Sigmoid colon (tissue), 4 donors: ENCODE results near the gene ANO3.

ENCODE experiments used
- EP300 ChIP-seq, 4 donors: sonication (generic); formaldehyde crosslinking; IDR thresholded peaks; one replicate each; pipeline ENCODE4 v1.6.1; 2017; ENCODE audit warnings: antibody characterized with exemption in 4 of 4
- POLR2A ChIP-seq, 2 donors: fragments of 450-650 bp; IDR thresholded peaks; one replicate each; pipeline ENCODE4 v1.6.1; 2016; ENCODE audit warnings: antibody characterized with exemption in 2 of 2, mild to moderate bottlenecking in 2 of 2, moderate library complexity in 2 of 2
- POLR2AphosphoS5 ChIP-seq, 4 donors: sonication (generic); formaldehyde crosslinking; IDR thresholded peaks; one replicate each; pipeline ENCODE4 v1.6.1; 2017; ENCODE audit warnings: antibody characterized with exemption in 4 of 4
- TF ChIP-seq, protein P1 (sequence below), 4 experiments: fragments of 450-650 bp in 3 of 4; fragments of 200-600 bp in 1 of 4; IDR thresholded peaks; one replicate each; pipeline ENCODE4 v1.5.1; 2016 to 2019; ENCODE audit warnings: antibody characterized with exemption in 4 of 4, mild to moderate bottlenecking in 3 of 4, moderate library complexity in 2 of 4

DNA sequence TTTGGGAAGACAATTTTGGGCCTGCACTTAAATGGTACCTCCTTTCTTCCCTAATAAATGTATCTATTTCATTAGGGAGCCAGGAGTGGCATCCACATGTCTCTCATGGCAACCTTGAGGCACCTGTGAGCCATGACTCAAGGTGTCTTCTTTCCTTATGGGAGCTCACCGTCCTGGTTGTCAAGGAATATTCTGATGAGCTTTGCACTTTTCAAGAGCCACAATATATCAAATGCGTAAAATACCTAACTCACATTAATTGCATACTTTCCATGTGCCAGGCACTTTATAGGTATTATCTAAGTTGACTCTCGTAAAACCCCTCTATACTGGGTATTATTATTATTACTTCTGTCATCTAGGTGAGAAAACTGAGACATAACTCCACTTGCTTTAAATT, 207.6 kb downstream of the ANO3 start:
- TF ChIP-seq, protein P1, sequence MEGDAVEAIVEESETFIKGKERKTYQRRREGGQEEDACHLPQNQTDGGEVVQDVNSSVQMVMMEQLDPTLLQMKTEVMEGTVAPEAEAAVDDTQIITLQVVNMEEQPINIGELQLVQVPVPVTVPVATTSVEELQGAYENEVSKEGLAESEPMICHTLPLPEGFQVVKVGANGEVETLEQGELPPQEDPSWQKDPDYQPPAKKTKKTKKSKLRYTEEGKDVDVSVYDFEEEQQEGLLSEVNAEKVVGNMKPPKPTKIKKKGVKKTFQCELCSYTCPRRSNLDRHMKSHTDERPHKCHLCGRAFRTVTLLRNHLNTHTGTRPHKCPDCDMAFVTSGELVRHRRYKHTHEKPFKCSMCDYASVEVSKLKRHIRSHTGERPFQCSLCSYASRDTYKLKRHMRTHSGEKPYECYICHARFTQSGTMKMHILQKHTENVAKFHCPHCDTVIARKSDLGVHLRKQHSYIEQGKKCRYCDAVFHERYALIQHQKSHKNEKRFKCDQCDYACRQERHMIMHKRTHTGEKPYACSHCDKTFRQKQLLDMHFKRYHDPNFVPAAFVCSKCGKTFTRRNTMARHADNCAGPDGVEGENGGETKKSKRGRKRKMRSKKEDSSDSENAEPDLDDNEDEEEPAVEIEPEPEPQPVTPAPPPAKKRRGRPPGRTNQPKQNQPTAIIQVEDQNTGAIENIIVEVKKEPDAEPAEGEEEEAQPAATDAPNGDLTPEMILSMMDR (IDR thresholded peaks at IDR 0.05), result no peak
- TF ChIP-seq POLR2AphosphoS5 (IDR thresholded peaks at IDR 0.05), result no peak
- TF ChIP-seq POLR2A (IDR thresholded peaks at IDR 0.05), result no peak
- TF ChIP-seq EP300 (IDR thresholded peaks at IDR 0.05), result no peak
